Hippocampal formation (tissue), 2 donors: Measurements from ENCODE around the gene TSPAN16.
A peak's percentile ranks its signal among the peaks of the same experiment; 100 is the strongest.

ENCODE experiments used
- DNase-seq, 2 donors: peaks; one replicate each; lab custom pipeline; 2025; lab: John Stamatoyannopoulos, UW

The TSPAN16 gene

GRCh38 chr19:11268783-11269267 is 27.1 kb upstream of the TSPAN16 start:
- no peak for DNase-seq

- no peak for DNase-seq
Measured at GRCh38 chr19:11269408-11269807, 26.6 kb upstream of the TSPAN16 start.

GRCh38 chr19:11273296-11273695 is 22.7 kb upstream of the TSPAN16 start:
- DNase-seq: no peak

- DNase-seq: no peak
Measured at GRCh38 chr19:11273989-11274388, 22.0 kb upstream of the TSPAN16 start.

GRCh38 chr19:11274533-11275086 is 21.4 kb upstream of the TSPAN16 start:
- no peak for DNase-seq

- DNase-seq: no peak
Measured at GRCh38 chr19:11278670-11279069, 17.3 kb upstream of the TSPAN16 start.

GRCh38 chr19:11279505-11280236 is 16.3 kb upstream of the TSPAN16 start:
- no peak for DNase-seq

- DNase-seq: no peak
Measured at GRCh38 chr19:11281356-11282049, 14.5 kb upstream of the TSPAN16 start.

- DNase-seq: no peak
Measured at GRCh38 chr19:11284515-11284914, 11.4 kb upstream of the TSPAN16 start.

- no peak for DNase-seq
Measured at GRCh38 chr19:11286312-11286974, 9.5 kb upstream of the TSPAN16 start.

- no peak for DNase-seq
Measured at GRCh38 chr19:11288349-11288748, 7.6 kb upstream of the TSPAN16 start.

- DNase-seq: no peak
Measured at GRCh38 chr19:11290256-11290655, 5.7 kb upstream of the TSPAN16 start.

- no peak for DNase-seq
Measured at GRCh38 chr19:11291415-11291814, 4.5 kb upstream of the TSPAN16 start.

- DNase-seq: no peak
Measured at GRCh38 chr19:11291991-11292390, 4.0 kb upstream of the TSPAN16 start.

GRCh38 chr19:11293433-11294389 is 2.2 kb upstream of the TSPAN16 start:
- peak; percentile 76 to 84 for DNase-seq

- DNase-seq: no peak
Measured at GRCh38 chr19:11295180-11295579, 780 bp upstream of the TSPAN16 start.

- DNase-seq: no peak
Measured at GRCh38 chr19:11296264-11296663, 304 bp downstream of the TSPAN16 start.

- DNase-seq: no peak
Measured at GRCh38 chr19:11299946-11300810, 4.2 kb downstream of the TSPAN16 start.

GRCh38 chr19:11300811-11301120 is 4.8 kb downstream of the TSPAN16 start:
- no peak for DNase-seq

GRCh38 chr19:11304936-11305335 is 9.0 kb downstream of the TSPAN16 start:
- DNase-seq: no peak

- DNase-seq: no peak
Measured at GRCh38 chr19:11306337-11306736, 10.4 kb downstream of the TSPAN16 start.
